ENCODE results near the gene GLRA1.

- TF ChIP-seq, protein P1, sequence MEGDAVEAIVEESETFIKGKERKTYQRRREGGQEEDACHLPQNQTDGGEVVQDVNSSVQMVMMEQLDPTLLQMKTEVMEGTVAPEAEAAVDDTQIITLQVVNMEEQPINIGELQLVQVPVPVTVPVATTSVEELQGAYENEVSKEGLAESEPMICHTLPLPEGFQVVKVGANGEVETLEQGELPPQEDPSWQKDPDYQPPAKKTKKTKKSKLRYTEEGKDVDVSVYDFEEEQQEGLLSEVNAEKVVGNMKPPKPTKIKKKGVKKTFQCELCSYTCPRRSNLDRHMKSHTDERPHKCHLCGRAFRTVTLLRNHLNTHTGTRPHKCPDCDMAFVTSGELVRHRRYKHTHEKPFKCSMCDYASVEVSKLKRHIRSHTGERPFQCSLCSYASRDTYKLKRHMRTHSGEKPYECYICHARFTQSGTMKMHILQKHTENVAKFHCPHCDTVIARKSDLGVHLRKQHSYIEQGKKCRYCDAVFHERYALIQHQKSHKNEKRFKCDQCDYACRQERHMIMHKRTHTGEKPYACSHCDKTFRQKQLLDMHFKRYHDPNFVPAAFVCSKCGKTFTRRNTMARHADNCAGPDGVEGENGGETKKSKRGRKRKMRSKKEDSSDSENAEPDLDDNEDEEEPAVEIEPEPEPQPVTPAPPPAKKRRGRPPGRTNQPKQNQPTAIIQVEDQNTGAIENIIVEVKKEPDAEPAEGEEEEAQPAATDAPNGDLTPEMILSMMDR (IDR thresholded peaks at IDR 0.05), result no peak
- TF ChIP-seq POLR2A (IDR thresholded peaks at IDR 0.05; ENCODE audit: low read depth) (no peak), POLR2AphosphoS5 (IDR thresholded peaks at IDR 0.05) (no peak)
These were observed 95.3 kb downstream of the GLRA1 start for GRCh38 chr5:151829370-151829769.

Measured in esophagus muscularis mucosa (tissue), 3 donors.